Activated naive CD8-positive, alpha-beta T cell treated with anti-CD3 and anti-CD28 coated beads for 36 hours (primary cell): ENCODE results near the gene BMERB1. TPM values are rescaled to one million over a fixed set of nuclear protein-coding genes. Genes with fewer than 3 reads are reported as not detected.
A peak's percentile ranks its signal among the peaks of the same experiment; 100 is the strongest.
"Not testable (repeated sequence)": the region's sequence is repeated elsewhere in the genome, so short reads cannot be mapped to it uniquely, and the experiment has no call there.

Experiments
- DNase-seq: peaks from one replicate; pipeline ENCODE4 v3.0.0; 2021
- H3K27ac Mint-ChIP-seq: one replicate; pipeline ENCODE4 v1.8.0; 2022; ENCODE audit warnings: mild to moderate bottlenecking, moderate library complexity, mixed read lengths
- H3K27me3 Mint-ChIP-seq: one replicate; pipeline ENCODE4 v1.8.0; 2022; ENCODE audit warnings: mild to moderate bottlenecking, mixed read lengths
- H3K36me3 Mint-ChIP-seq: one replicate; pipeline ENCODE4 v1.8.0; 2021; ENCODE audit warnings: mild to moderate bottlenecking, mixed read lengths
- H3K4me1 Mint-ChIP-seq: one replicate; pipeline ENCODE4 v1.8.0; 2021; ENCODE audit warnings: mixed read lengths
- H3K4me3 Mint-ChIP-seq: one replicate; pipeline ENCODE4 v1.8.0; 2022; ENCODE audit warnings: mild to moderate bottlenecking, moderate library complexity, mixed read lengths
- H3K9me3 Mint-ChIP-seq: one replicate; pipeline ENCODE4 v1.8.0; 2022; ENCODE audit warnings: mixed read lengths
- total RNA-seq, 2 experiments: library from RNA; stranded (reverse); gene quantifications; one replicate each; pipeline ENCODE4 v1.2.3, GENCODE V29; 2021

Gene BMERB1
- total RNA-seq, 2 experiments from 2014 or later: 19.9 to 24.8 TPM

DNA sequence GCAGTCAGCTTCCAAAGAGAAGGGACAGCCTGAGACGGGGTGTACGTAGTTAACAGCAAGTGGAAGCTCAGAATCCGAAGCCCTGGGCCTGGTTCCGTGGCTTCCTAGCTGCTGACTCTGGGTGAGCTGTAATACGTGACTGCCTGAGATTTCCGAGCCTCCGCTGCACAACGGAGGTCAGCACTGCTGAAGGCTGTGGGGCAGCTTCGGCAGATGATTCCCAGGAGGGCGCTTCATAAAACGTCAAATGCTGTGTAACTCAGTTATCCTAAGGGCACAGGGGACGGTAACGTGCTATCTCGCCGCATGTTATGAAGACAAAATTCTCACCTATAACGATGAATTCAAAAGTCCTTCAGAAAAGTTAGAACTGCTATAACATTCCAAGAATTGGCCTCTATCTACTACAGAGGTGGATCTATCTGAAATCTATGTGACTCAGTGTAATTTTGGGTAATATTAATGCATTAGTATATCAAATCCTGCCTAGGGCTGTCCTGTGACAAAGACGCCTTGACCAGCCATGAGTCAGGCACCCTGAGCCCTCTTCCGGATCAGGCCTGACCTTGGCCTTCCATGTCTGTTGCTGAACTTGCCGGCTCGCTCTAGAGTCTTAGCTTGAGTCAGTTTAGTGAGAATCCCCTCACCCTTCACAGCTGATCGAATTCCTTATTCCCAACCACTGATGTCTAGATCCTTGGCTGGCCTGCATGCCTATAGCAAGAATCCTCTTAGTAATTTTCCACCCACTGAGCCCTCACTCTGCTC, 165.1 kb downstream of the BMERB1 start:
- Mint-ChIP-seq H3K36me3 (peaks cover 54% of the 10 kb centered on the region), H3K4me3 (no peak overlapping the region), H3K9me3 (no peaks in the 10 kb centered on the region), H3K27ac (peak overlapping the region; percentile 59), H3K4me1 (peaks cover 8% of the 10 kb centered on the region), H3K27me3 (no peaks in the 10 kb centered on the region)
- no peak for DNase-seq

DNA sequence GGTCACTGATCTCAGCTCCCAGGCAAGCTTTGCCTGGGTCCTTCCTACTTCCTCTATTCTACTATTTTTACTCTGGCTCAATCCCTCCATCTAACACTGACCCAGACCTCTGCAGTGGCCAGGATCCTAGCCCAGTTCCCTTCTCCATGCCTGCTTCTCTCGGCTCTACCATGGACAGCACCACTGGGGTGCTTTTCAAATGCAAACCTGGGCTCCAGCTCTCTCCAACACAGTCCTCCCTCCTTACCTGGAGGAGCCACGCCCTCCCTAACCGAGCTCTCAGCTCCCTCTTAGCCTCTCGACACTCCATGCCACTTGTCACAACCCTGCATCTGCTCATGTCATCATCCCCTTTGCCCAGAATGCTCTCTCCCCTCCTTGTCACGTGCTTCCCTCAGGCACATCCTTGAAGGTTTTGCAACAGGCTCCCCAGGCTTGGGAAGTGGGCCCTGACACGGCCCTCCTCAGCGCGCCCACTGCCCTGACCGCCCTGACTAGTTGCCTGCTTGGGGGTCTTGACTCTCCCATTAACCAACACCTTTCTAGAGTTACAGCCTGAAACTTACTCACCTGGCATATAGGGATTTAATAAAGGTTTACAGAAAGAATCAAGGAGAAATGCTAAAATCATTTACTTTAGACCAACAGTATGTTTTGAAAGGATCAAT, 167.0 kb downstream of the BMERB1 start:
- Mint-ChIP-seq H3K4me3 (no peak overlapping the region), H3K27ac (no peak overlapping the region), H3K4me1 (peaks cover 4% of the 10 kb centered on the region), H3K9me3 (no peaks in the 10 kb centered on the region), H3K36me3 (peaks cover 43% of the 10 kb centered on the region), H3K27me3 (no peaks in the 10 kb centered on the region)
- no peak for DNase-seq

DNA sequence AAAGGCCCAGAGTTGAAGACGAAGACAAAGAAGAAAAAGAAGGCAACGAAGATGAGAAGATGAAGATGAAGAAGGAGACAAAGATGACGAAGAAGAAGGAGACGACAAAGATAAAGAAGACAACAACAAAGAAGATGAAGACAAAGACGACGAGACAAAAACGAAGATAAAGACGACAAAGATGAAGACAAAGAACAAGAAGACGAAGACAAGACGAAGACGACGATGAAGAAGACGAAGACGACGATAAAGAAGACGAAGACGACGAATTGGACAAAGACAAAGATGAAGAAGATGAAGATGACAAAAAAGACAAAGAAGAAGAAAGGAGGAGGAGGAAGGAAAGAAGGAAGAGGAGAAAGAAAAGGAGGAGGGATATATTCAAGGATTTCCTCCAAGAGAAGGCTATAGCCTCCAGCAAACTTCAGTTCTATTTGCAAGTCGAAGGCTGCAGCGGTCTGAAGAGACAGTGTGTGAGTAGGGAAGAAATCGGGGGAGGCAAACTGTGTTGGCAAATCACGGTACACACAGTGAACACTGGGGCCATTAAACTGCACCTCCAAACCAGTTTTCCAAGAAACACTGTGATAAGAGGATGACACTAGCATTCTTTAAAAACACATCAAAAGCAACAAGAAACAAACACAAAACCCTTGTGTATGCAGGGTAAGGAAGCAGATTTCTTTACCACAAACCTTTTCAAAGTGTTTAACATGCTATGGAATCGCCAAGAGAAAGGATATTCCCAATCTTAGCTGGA, 168.1 kb downstream of the BMERB1 start:
- no peak for DNase-seq
- Mint-ChIP-seq H3K9me3 (no peaks in the 10 kb centered on the region), H3K4me1 (peaks cover 4% of the 10 kb centered on the region), H3K27ac (no peak overlapping the region), H3K4me3 (no peak overlapping the region), H3K36me3 (peaks cover 41% of the 10 kb centered on the region), H3K27me3 (no peaks in the 10 kb centered on the region)

DNA sequence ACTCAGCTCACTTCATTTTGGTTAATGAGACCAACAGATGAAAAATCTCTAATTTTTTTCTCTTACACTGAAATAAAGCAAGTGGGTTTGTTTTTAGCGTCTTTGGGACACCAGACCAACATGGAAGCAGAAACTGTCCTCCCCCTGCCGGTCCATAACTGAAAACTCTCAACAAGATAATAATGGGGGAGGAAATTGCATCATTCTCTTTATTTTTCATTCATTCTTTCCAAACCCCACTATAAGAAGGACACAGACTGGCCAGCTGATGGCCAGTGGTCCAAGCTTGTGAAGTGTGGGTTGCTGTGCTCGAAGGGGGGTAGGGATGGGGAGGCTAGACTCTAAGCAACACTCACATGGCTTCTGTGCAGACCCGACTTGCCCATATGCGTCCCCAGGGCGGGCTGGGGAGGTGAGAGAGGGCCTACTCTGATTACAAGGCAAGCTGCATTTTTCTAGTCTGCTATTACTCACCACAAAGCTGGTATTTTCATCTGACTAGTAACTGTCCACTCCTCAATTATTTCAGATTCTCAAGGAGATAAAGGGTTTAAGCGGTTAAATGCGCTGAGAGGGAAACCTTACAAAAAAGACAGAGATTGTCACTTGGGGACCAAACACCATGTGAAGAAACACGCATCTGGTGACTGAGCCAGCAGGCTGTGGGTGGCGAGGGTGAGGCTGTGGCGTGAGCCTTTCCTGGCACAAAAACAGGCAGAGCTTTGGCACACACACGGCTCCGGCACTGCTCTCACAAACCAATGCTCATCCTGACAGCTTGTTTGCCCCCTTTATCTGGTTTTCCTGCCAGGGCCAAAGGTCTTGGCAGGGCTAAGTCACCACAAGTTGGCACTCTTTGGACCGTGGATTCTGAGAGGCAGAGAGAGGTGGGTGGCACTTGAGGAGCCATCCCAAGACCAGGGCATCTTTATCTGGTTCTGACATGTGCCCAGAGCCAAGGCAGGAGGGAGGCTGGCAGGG, 170.4 kb downstream of the BMERB1 start:
- Mint-ChIP-seq H3K4me3 (no peak overlapping the region), H3K27me3 (no peaks in the 10 kb centered on the region), H3K9me3 (no peaks in the 10 kb centered on the region), H3K27ac (peak overlapping the region; percentile 50), H3K4me1 (no peaks in the 10 kb centered on the region), H3K36me3 (peaks cover 31% of the 10 kb centered on the region)
- no peak for DNase-seq

DNA sequence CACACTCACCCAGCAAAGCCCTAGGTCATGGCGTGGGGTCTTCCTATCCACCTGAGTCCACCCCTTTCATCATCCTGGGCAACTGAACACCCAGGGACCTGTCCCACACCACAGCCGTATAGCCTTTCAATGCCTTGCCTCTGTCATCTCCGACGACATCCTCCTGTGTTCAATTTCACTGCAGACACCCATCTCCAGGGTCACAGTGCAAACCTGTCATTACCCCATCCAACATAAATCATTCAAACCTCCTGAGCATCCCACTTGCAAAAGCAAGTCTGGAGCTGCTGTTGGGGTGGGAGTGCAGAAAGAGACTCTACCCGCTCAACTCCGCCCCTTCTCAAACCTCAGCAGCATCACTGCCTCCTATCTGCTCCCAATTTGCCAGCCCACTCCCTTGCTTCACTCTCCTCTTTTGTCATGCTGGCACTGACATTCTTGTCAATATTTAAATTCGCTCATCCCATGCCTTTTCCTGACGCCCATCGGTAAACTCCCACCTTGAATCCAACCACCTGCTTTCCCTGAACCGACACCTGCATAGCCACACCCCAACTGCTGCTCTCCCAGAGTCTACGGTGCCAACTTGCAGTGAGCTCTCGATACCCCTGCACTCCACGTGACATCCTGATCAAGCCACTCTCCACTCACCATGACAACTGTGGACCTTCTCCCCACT, 171.6 kb downstream of the BMERB1 start:
- peak overlapping the region; percentile 62 for H3K27ac Mint-ChIP-seq
- no peak for DNase-seq
- H3K27me3 Mint-ChIP-seq: no peaks in the 10 kb centered on the region
- H3K4me1 Mint-ChIP-seq: no peaks in the 10 kb centered on the region
- H3K36me3 Mint-ChIP-seq: peaks cover 31% of the 10 kb centered on the region
- no peaks in the 10 kb centered on the region for H3K9me3 Mint-ChIP-seq
- no peak overlapping the region for H3K4me3 Mint-ChIP-seq

DNA sequence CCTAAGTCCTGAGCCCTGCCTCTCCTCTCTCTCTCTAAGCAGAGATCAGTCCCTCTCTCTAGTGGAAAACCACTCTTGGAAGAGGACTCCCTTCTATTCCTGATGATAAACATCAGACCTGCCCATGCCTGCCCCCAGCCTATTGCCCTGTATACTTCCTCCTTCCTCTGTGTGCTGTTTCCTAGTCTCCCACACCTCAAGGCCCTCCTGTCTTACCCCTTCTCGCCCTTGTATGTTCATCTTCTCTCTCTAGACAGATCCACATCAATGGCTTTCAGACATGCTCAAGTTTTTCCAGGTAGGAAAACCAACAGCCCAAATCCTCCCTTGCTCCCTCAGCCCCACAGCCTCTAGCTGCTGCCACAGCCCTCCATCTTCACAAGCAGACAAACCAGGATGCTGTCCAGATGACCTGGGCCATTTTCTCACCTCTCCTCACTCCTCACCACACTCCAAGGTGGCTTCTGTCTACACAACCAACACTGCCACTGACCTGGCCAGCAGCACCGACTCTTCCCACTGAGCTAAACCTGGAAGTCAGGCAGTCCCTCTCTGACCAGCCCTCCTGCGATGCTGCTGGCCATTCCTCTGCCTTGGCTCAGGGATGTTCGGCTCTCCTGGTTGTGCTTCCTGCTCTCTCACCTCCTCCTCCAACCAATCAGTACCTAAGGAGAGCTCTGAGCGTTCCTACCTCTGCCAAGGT, 172.3 kb downstream of the BMERB1 start:
- Mint-ChIP-seq H3K9me3 (no peaks in the 10 kb centered on the region), H3K4me1 (no peaks in the 10 kb centered on the region), H3K36me3 (peaks cover 25% of the 10 kb centered on the region), H3K4me3 (no peak overlapping the region), H3K27ac (peak overlapping the region; percentile 62), H3K27me3 (no peaks in the 10 kb centered on the region)
- DNase-seq: no peak

DNA sequence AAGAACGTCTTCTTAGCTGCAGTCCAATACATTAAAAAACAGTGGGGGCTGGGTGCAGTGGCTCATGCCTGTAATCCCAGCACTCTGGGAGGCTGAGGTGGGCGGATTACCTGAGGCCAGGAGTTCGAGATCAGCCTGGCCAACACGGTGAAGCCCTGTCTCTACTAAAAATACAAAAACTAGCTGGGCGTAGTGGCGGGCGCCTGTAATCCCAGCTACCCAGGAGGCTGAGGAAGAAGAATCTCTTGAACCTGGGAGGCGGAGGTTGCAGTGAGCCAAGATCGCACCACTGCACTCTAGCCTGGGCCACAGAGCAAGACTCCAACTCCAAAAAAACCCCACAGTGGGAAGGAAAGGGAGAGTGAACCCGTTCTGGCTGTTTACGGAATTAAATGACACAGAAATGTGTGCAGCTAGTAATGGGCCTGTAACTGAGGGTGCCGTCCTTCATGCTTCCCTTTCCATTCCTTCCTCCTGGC, 172.9 kb downstream of the BMERB1 start:
- Mint-ChIP-seq H3K36me3 (peaks cover 27% of the 10 kb centered on the region), H3K27ac (peak overlapping the region; percentile 62)
- H3K27me3 Mint-ChIP-seq, H3K4me3 Mint-ChIP-seq, DNase-seq, H3K4me1 Mint-ChIP-seq, H3K9me3 Mint-ChIP-seq: not testable (repeated sequence)

DNA sequence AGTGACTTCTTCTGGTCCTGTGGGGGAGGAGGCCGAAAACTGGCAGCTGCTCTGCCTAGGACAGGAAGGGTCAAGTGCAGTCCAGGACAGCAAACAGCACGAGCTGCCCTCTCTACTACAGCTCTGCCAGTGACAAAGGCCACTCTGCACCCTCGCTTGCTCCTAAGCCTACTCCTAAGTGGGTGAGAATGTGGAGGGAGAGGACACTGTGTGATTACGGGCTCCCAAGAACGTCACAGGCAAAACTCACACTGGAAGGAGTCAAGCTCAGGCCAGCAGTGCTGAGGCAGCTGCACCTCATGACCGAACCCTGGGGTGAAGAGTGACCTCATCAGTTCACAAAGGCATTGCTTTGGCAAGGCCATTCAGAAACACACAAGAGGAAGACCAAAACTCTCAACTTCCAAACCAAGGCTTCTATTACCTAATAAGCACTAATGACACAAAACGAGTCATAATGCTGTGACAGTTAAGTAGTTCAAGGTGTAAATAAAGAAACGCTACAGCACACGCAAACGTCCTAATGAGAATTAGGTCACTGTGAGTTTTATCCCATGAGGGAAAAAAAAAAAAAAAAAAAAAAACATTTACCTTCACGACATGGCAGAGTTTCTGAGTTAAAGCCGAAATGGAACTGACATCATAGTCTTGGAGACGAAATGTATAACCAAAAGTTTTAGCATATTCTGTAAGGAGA, 173.5 kb downstream of the BMERB1 start:
- peaks cover 29% of the 10 kb centered on the region for H3K36me3 Mint-ChIP-seq

DNA sequence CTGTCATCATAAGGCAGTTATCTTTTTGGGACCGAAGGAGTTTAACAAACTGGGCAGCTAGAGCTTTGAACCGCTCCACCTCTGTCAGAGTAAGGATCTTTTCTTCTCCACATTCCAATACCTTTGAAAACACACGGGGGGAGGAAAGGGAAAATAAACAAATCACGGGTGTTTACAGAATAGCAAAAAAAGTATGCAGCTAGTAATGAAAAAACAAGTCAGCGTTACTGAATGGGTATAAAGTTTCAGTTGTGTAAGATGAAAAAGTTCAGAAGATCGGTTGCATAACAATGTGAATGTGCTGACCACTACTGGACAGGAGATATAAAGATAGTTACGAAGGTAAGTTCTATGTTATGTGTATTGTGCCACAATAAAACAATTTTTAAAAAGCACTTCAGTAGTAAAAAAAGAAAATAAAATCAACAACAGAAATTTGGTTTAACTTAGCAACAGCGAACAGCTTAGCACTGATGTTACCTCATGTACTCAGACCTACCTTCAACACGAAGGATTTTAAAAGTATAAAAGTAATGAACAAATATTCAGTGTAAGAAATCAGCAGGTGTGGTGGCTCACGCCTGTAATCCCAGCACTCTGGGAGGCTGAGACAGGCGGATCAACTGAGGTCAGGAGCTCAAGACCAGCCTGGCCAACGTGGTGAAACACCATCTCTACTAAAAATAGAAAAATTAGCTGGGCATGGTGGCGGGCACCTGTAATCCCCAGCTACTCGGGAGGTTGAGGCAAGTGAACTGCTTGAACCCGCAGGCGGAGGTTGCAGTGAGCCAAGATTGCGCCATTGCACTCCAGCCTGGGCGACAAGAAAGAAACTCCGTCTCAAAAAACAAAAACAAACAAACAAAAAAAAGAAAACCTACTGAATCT, 174.3 kb downstream of the BMERB1 start:
- Mint-ChIP-seq H3K4me3 (no peak overlapping the region), H3K27ac (no peak overlapping the region), H3K27me3 (no peaks in the 10 kb centered on the region), H3K9me3 (no peaks in the 10 kb centered on the region), H3K36me3 (peaks cover 26% of the 10 kb centered on the region), H3K4me1 (no peaks in the 10 kb centered on the region)
- no peak for DNase-seq

More for the DNA sequence above, 173.5 kb downstream of the BMERB1 start:
- no peak overlapping the region for H3K27ac Mint-ChIP-seq
- H3K27me3 Mint-ChIP-seq: no peaks in the 10 kb centered on the region
- DNase-seq: no peak
- H3K4me3 Mint-ChIP-seq: no peak overlapping the region
- no peaks in the 10 kb centered on the region for H3K9me3 Mint-ChIP-seq
- no peaks in the 10 kb centered on the region for H3K4me1 Mint-ChIP-seq

DNA sequence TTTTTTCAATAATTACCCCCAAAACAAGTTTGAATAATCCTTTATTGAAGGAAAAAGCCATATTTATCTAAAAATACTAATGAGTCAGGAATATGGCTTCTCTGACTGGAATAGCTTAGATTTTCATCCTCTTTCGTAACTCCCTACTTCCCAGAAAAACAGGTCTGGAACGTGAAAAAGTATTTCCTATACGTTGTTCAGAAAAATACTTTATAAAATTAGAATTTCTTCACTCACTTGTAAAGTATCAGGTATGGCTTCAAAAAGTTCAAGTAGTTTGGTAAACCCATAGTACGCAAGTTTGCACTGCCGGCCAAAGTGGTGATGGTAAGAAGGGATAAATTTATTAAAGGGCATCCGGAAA, 174.9 kb downstream of the BMERB1 start:
- Mint-ChIP-seq H3K4me1 (no peaks in the 10 kb centered on the region), H3K27me3 (no peaks in the 10 kb centered on the region), H3K4me3 (no peak overlapping the region), H3K9me3 (no peaks in the 10 kb centered on the region), H3K27ac (no peak overlapping the region), H3K36me3 (peaks cover 22% of the 10 kb centered on the region)
- no peak for DNase-seq

DNA sequence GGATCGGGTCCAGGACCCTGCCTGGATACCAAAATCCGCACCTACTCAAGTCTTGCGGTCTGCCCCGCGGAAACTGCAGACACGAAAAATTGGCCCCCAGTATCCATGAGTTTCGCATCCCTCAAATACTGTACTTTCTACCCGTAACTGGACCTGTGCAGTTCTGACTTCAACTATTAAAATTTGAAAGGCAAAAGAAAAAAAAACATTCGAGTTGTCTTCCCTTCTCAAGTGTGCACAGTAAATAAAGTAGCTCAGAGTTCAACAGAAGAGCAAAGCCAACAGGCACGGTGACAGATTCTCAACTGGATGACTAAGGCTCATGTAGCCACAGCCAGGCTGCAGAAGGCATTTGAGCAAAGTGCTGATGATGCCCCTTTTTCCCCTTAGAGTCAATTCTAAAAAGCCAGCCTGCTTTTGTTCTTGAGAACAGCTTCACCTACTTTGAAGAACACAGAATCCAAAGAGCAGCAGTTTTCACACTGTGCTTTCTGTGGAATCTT, 176.0 kb downstream of the BMERB1 start:
- Mint-ChIP-seq H3K4me1 (no peaks in the 10 kb centered on the region), H3K27ac (no peak overlapping the region), H3K4me3 (no peak overlapping the region), H3K27me3 (no peaks in the 10 kb centered on the region), H3K36me3 (peaks cover 22% of the 10 kb centered on the region), H3K9me3 (no peaks in the 10 kb centered on the region)
- DNase-seq: no peak

DNA sequence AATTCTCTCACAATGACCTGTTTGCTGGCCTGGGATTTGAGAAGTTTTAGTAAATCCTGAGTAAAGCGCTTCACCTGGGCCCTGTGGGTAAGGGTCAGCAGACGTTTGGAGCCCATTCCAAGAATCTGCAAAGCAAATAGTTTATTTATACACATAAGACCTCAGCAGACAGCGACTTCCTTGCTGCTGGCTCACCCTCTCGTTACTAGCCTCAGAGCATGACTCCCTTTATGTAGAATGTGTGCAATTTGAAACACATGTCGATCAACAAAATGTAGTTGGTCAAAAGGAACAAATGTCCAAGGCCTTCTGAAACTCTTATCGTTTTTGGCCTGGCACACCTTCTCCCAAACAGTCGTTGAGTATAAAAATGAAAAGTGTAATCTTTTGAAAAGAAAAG, 177.2 kb downstream of the BMERB1 start:
- DNase-seq: no peak
- H3K4me3 Mint-ChIP-seq: no peak overlapping the region
- H3K36me3 Mint-ChIP-seq: peaks cover 16% of the 10 kb centered on the region
- no peaks in the 10 kb centered on the region for H3K9me3 Mint-ChIP-seq
- no peaks in the 10 kb centered on the region for H3K27me3 Mint-ChIP-seq
- H3K27ac Mint-ChIP-seq: no peak overlapping the region
- no peaks in the 10 kb centered on the region for H3K4me1 Mint-ChIP-seq
